Stomach smooth muscle (tissue), 2 donors: ENCODE data around the gene ZNF280C.

ENCODE experiments used
- H3K27ac ChIP-seq: one replicate; pipeline ENCODE4 v1.7.0; 2013; ENCODE audit warnings: mild to moderate bottlenecking, low read length, inconsistent platforms
- H3K27me3 ChIP-seq, 2 donors: one replicate each; pipeline ENCODE4 v1.7.0; 2013; ENCODE audit warnings: low read length in 2 of 2; ENCODE audit not compliant: insufficient read depth in 2 of 2, control insufficient read depth in 1 of 2
- H3K36me3 ChIP-seq, 2 donors: one replicate each; pipeline ENCODE4 v1.7.0; 2013; ENCODE audit warnings: low read length in 2 of 2; ENCODE audit not compliant: control insufficient read depth in 2 of 2, insufficient read depth in 2 of 2
- H3K4me1 ChIP-seq: one replicate; pipeline ENCODE4 v1.7.0; 2013; ENCODE audit warnings: low read length; ENCODE audit not compliant: control insufficient read depth, insufficient read depth
- H3K4me3 ChIP-seq, 2 donors: one replicate each; pipeline ENCODE4 v1.7.0; 2013; ENCODE audit warnings: low read length in 2 of 2
- H3K9ac ChIP-seq, 2 donors: one replicate each; pipeline ENCODE4 v1.7.0; 2013; ENCODE audit warnings: low read length in 2 of 2, mild to moderate bottlenecking in 1 of 2
- H3K9me3 ChIP-seq, 2 donors: one replicate each; pipeline ENCODE4 v1.7.0; 2013; ENCODE audit warnings: low read length in 2 of 2; ENCODE audit not compliant: control insufficient read depth in 2 of 2
- donor health status: healthy.
- donor health status: Pancreatic carcinoma.

Gene ZNF280C

DNA sequence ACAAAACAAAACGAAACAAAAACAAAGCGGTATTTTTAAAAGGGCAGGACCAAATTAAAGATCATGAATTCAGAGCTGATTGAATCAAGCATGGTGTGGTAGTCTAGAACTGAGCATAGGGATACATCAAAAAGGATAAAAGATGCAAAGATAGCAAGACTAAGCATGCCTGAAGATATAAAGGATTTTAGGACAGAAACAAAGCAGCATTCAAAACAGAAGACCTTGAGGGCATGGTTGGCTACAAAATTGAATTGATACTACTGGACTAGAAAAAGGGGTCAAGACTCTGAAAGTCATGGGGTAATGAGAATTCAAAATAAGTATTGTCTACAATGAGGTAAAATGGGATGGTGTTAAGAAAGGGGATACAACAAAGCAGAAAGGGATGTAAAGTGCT is 55.3 kb downstream of the ZNF280C start:
- H3K36me3 ChIP-seq: peaks cover 0 to 9% of the 10 kb centered on the region in 2 donors
- no peaks in the 10 kb centered on the region for H3K4me1 ChIP-seq
- H3K4me3 ChIP-seq: no peak overlapping the region
- H3K9me3 ChIP-seq: no peaks in the 10 kb centered on the region
- H3K9ac ChIP-seq: no peak overlapping the region
- peaks cover 0 to 4% of the 10 kb centered on the region in 2 donors for H3K27me3 ChIP-seq
- no peak overlapping the region for H3K27ac ChIP-seq

DNA sequence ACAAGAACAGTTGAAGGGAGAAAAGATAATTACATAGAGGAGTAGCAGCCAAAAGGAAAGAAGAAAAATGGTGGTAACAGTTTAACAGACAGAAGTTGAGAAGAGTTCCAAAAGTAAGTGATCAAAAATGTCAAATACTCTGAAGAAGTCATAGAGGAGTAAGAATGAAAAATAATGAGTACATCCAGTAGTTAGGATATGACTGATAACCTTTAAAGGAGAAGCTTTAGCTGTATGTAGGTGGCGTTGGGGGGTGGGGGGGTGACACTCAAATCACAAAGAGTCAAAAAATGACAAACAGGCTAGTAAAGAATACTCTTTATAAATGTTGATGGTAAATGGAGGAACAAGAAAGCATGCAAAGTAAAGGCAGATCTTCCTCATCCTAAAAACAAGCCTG is 56.3 kb downstream of the ZNF280C start:
- Histone ChIP-seq H3K27ac (no peak overlapping the region), H3K9ac (no peak overlapping the region), H3K4me3 (no peak overlapping the region), H3K27me3 (peaks cover 0 to 4% of the 10 kb centered on the region in 2 donors), H3K9me3 (no peaks in the 10 kb centered on the region), H3K36me3 (peaks cover 0 to 9% of the 10 kb centered on the region in 2 donors), H3K4me1 (no peaks in the 10 kb centered on the region)

DNA sequence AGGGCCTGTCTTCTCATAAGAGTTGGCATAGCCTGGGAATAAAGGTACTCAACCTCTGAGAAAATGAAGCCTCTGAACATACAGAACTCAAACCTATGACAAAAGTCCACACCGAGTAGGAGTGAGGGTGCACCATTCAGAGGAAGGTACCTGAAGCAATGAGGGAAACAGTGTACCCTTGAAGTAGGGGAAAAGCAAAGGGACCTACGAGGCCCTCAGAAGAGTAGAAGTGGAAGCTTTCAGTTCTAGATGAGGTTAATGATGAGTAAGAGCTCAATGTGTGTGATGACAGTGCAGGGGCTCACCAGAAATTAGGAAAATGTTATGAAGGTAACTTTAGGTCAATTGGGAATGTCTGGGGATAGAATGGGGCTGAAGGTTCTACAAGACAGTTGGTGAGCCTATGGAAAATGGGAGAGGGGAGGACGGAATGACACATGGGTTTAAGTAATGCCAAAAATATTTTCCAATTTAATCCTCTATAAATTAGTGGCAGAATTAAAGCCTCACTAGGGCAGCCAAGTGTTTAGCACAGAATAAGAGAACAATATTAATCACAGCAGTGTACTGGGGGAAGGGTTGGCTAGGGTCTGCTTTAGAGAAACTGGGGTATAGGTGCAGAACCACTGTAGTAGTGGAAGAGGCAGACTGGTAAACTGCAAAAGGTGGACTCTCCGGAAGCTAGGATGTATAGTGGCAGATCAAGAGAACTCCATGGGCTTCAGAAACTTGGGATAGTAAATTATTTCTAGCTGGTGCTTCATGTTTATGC is 57.1 kb downstream of the ZNF280C start:
- Histone ChIP-seq H3K9ac (no peak overlapping the region), H3K9me3 (no peaks in the 10 kb centered on the region), H3K27me3 (peaks cover 0 to 4% of the 10 kb centered on the region in 2 donors), H3K27ac (no peak overlapping the region), H3K4me1 (no peaks in the 10 kb centered on the region), H3K36me3 (peaks cover 0 to 9% of the 10 kb centered on the region in 2 donors), H3K4me3 (no peak overlapping the region)

DNA sequence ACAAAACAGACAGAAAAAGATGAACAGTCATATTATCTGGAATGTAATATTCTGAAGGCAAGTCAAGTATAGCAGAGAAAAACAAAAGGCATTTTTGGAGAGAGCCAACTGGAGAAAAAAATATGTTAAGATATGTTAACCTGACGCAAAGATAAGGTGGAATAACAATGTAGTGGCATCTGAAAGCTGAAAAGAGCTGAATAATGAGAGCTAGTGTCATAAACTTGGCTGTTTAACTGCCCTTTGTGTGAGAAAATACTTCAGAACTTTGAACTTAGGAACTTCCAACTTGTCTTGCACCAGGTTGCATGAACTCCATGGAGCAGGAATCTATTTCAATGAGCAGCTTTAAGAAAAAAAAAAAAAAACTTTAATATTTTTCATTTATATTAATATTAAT is 64.1 kb downstream of the ZNF280C start:
- H3K4me1 ChIP-seq: no peaks in the 10 kb centered on the region
- H3K27ac ChIP-seq: no peak overlapping the region
- no peak overlapping the region for H3K9ac ChIP-seq
- H3K36me3 ChIP-seq: no peaks in the 10 kb centered on the region
- no peaks in the 10 kb centered on the region for H3K9me3 ChIP-seq
- no peak overlapping the region for H3K4me3 ChIP-seq
- no peaks in the 10 kb centered on the region for H3K27me3 ChIP-seq

- Histone ChIP-seq H3K4me3 (no peak overlapping the region), H3K4me1 (no peaks in the 10 kb centered on the region), H3K9me3 (no peaks in the 10 kb centered on the region), H3K27me3 (no peaks in the 10 kb centered on the region), H3K27ac (no peak overlapping the region), H3K36me3 (no peaks in the 10 kb centered on the region), H3K9ac (no peak overlapping the region)
These were observed 71.2 kb downstream of the ZNF280C start for GRCh38 chrX:130197464-130197863.

- Histone ChIP-seq H3K36me3 (no peaks in the 10 kb centered on the region), H3K9ac (no peak overlapping the region), H3K4me3 (no peak overlapping the region), H3K27ac (no peak overlapping the region), H3K9me3 (no peaks in the 10 kb centered on the region), H3K4me1 (no peaks in the 10 kb centered on the region), H3K27me3 (no peaks in the 10 kb centered on the region)
These were observed 72.2 kb downstream of the ZNF280C start for GRCh38 chrX:130196466-130196865.

- Histone ChIP-seq H3K9ac (no peak overlapping the region), H3K4me3 (no peak overlapping the region), H3K4me1 (no peaks in the 10 kb centered on the region), H3K27me3 (peaks cover 0 to 11% of the 10 kb centered on the region in 2 donors), H3K36me3 (no peaks in the 10 kb centered on the region), H3K9me3 (no peaks in the 10 kb centered on the region), H3K27ac (no peak overlapping the region)
These were observed 77.9 kb downstream of the ZNF280C start for GRCh38 chrX:130190801-130191200.

DNA sequence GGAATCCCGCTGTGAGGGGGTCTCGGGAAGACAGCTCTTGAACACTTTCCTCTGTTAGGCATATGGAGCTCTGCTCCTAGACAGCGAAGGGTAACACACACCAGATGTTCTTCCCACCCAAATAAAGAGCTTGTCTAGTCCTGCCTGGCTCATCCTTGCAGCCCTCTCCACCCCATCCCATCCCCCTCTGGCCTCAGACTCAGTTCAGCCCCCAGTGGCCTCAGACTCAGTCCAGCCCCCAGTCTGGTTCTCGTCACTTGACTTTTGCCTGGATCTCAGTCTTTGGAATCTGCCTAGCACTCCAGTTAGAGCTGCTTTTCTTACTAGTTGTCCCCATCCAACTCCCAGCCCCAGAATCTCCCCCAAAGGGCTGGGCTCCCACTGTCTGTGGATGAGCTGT is 82.0 kb downstream of the ZNF280C start:
- Histone ChIP-seq H3K4me1 (no peaks in the 10 kb centered on the region), H3K27me3 (peaks cover 0 to 11% of the 10 kb centered on the region in 2 donors), H3K27ac (no peak overlapping the region), H3K4me3 (no peak overlapping the region), H3K9ac (no peak overlapping the region), H3K36me3 (no peaks in the 10 kb centered on the region), H3K9me3 (no peaks in the 10 kb centered on the region)

DNA sequence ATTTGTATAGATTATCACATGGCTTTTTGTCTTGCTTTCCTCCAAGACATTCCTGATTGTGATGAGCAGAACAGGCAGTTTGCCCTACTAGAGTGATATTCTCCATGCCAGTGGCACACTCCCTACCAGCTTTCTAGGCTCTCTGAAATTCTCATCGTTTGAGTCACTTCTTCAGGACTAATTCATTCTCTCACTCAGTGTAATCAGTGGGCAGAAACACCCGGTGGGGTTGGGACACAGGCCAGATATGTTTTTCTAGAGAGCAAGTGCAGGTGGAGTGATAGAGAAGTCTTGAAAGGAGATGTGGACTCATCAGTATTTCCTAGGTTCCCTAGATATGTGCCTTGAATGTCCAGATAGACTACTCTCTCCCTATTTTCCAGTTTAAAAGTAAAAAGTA is 83.8 kb downstream of the ZNF280C start:
- H3K9me3 ChIP-seq: no peaks in the 10 kb centered on the region
- no peak overlapping the region for H3K9ac ChIP-seq
- H3K4me3 ChIP-seq: no peak overlapping the region
- H3K27ac ChIP-seq: no peak overlapping the region
- H3K36me3 ChIP-seq: no peaks in the 10 kb centered on the region
- H3K27me3 ChIP-seq: peaks cover 0 to 5% of the 10 kb centered on the region in 2 donors
- H3K4me1 ChIP-seq: no peaks in the 10 kb centered on the region

GRCh38 chrX:130184168-130184567 is 84.5 kb downstream of the ZNF280C start:
- Histone ChIP-seq H3K27ac (no peak overlapping the region), H3K9ac (no peak overlapping the region), H3K36me3 (no peaks in the 10 kb centered on the region), H3K4me1 (no peaks in the 10 kb centered on the region), H3K27me3 (peaks cover 0 to 5% of the 10 kb centered on the region in 2 donors), H3K4me3 (no peak overlapping the region), H3K9me3 (no peaks in the 10 kb centered on the region)

DNA sequence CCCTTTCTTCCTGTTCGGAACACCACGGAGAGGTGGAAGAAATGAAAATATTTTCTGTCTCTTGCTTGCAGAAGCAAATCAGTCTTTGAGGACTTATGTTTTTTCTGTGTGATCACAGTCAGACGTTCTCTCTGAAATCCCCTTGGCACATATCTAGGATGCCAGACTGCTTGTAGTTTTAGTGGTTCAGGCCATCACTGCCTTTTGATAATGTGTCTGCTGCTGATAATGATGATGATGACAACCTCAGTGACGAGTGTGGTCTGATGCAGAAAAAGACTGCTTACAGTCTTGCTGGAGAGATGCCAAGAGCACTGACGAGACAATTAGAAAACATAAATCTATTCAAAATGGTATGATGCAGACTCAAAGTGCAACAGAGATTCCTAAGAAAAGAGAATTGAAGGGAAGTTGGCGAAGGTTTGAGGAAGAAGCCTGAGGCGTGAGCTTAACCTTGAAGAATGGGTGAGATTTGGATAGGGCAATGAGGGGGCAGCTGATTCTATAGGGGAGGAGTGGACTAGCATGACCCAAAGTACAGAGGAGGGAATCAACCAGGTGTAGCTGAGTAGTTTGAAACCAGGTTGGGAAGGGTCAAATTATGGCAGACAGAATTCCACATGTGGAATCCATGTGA is 89.0 kb downstream of the ZNF280C start:
- H3K9me3 ChIP-seq: no peaks in the 10 kb centered on the region
- H3K27me3 ChIP-seq: peaks cover 0 to 12% of the 10 kb centered on the region in 2 donors
- H3K4me1 ChIP-seq: no peaks in the 10 kb centered on the region
- no peaks in the 10 kb centered on the region for H3K36me3 ChIP-seq
- H3K4me3 ChIP-seq: no peak overlapping the region
- no peak overlapping the region for H3K9ac ChIP-seq
- H3K27ac ChIP-seq: no peak overlapping the region
